Measurements from ENCODE around the gene EGFR.

The EGFR gene

DNA sequence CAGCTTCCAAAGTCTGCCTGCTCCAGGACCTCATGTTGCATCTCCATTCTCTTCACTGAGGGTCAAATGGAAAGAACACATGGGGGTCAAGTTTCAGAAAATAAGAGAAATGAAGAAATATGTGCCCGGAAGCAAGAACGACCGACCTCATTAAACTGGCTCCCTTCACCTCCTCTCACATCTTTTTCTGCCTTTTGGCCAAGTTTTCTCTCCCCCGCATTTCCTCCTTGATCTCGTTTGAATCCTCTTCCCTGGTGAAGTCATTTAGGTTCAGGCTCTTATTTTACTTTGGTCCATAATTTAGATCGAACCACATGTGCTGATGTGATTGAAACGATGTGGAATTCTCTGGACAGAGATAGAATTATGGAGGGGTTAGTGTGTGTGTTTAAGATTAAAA is 44.2 kb downstream of the EGFR start:
- no peak for DNase-seq (ENCODE audit: low spot score)

DNA sequence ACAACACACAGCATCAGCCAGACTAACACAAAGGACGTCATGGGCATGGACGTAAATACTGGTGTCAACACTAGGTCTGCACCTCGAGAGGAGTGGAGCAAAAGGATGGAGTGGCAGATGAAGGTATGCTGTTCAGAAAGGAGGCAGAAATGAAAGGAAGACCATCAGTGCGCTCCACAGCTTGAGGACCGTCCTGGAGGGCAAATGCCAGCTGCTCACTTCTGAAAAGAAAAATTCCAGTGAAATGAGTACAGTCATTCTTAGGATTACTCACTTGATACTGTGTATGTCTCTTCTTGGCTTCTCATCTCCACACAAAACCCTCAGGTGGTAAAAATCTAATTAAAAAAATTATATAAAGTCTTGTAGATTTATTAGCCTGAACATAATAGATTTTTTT is 44.8 kb downstream of the EGFR start:
- no peak for DNase-seq (ENCODE audit: low spot score)

DNA sequence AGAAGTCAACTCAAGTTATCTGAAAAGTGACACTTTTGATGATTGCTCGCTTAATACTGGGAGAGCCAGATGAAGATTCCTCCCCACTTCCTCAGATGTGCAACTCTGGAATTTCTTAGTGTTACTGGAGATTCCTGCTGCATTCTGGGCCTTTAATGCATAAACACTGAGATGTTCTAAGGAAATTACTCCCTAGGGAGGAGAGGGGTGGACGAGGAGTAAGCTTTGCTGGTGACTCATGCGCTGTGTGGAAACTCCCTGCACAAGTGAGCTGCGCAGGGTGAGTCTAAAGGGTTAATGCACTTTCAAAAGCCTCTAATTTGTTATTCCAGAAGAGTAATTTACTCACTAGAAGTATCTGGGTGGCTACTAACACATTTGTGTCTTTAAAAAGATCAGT is 46.3 kb downstream of the EGFR start:
- DNase-seq (ENCODE audit: low spot score): peak; percentile 76

DNA sequence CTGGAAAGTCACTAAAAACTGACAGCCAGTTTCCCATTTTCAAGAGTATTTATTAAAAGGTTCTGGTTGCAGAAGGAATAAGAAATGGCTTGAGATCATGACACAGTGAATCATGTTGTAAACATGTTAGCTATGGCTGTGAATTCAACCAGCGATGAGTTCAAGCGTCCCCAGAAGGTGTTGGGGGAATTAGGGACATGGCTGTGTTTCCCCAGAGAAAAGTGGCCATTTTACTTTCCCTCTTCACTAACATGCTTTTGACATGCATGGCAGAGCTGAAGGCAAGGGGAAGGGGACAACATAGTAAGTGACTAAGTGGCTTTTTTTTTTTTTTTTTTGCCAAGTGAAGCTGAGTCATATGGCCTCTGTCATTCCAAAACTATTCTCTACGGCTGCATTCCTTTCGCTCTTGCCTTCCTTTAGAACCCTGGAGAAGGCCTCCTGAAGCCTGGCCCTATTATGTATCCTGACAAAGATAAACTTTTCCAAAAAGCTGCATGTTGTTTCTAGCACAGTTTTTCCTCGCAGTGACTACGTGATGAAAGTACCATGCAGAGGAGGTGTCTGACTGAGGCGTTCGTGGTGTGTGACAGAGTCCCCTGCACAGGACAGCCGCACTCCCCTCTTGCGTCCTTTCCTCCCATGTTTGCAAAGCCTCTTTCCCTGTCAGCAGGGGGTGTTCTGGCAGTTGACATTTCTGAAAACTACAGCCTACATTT is 46.9 kb downstream of the EGFR start:
- peak; percentile 70 for DNase-seq (ENCODE audit: low spot score)

- DNase-seq (ENCODE audit: low spot score): peak; percentile 71
Measured at GRCh38 chr7:55066524-55066923, 47.7 kb downstream of the EGFR start.

DNA sequence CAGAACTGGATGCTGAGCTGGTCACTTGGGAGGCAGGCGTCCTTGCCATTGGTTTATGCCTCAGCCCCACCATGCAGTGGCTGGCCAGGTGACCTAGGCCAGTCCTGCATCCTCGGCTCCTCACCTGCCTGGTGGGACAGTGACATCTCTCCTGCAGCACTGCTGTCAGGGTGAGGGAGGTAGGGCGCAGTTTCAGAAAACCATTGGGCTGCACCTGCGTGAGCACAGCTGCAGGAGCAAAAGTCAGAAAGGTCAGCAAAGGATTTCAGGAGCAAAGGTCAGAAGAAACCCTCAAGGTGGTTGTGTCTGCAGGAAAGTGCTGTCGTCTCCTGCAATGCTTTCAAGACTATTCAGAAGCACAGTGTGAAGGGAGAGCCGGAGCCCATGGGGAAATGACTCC is 48.1 kb downstream of the EGFR start:
- DNase-seq (ENCODE audit: low spot score): no peak

- no peak for DNase-seq (ENCODE audit: low spot score)
Measured at GRCh38 chr7:55067748-55068147, 48.9 kb downstream of the EGFR start.

- no peak for DNase-seq (ENCODE audit: low spot score)
Measured at GRCh38 chr7:55069271-55069792, 50.5 kb downstream of the EGFR start.

- DNase-seq (ENCODE audit: low spot score): no peak
Measured at GRCh38 chr7:55070271-55070743, 51.5 kb downstream of the EGFR start.

- DNase-seq (ENCODE audit: low spot score): no peak
Measured at GRCh38 chr7:55070854-55071253, 52.0 kb downstream of the EGFR start.

GRCh38 chr7:55071411-55072175 is 52.8 kb downstream of the EGFR start:
- peak; percentile 58 for DNase-seq (ENCODE audit: low spot score)

DNA sequence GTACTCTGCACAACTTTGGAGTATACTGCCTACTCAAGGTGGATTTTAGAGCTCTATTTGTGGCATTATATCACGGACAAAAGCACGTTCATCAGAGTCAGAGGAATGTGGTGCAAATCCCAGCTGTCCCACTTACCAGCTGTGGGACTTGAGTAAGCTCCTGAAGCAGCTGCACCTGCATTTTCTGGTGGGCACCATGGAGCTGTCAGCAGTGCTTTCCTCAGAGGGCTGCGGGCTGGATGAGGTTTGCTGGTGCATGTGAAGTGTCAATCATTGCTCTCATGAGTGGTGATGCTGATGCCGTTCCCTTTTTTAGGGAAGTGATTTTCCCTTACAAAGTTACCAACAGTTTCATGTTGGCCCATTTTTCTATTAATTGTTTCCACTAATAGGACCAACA is 53.4 kb downstream of the EGFR start:
- no peak for DNase-seq (ENCODE audit: low spot score)

GRCh38 chr7:55073051-55073511 is 54.3 kb downstream of the EGFR start:
- DNase-seq (ENCODE audit: low spot score): no peak

DNA sequence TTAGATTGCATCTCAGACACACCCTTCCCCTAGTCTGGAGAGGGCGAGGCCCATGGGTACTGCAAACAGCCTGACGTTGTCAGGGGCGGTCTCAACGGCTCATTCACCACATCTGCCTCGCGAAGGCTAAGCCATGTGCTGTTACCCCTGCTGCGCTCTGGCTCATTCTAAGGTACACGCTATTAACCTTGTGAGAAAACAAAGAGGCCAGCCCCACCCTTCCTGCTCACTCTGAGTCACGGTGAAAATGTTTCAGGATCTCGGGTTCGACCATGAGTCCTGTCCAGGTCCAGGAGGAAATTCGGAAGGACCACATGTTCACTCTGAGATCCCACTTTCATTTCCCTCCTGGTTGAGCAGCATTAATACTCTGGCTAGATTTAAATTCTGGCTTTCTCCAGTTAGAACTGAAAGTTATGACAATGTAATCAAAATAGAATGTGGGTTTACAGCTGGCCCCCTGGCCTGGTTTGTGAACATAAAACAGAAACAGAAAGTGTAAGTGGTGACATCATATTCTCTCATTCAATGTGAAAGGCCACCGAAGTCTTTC is 55.2 kb downstream of the EGFR start:
- peak; percentile 84 for DNase-seq (ENCODE audit: low spot score)

DNA sequence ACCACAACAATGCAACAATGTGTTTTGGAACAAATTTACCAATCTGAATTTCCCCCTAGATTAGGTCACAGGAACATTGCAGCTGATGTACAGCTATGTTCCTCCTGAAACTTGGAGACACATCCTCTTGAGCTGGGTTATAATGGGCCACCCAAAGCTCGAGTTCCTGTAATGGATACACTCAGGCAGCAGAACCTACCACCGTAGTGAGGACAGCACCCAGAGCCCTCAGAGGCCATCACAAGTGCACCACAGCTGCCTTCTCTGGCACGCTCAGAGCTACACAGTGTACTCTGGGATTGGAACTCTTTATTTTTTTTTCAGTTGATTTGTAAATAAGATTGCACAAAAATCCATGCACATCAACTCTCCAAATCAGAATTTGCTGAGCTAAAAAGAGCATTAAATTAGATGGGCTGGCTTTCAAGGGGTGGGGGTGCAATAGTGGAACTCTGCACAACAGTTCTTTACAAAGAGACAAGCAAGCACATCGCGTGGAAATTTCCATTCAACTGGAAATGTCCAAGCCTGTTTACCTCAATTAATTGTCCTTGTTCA is 56.7 kb downstream of the EGFR start:
- no peak for DNase-seq (ENCODE audit: low spot score)

- no peak for DNase-seq (ENCODE audit: low spot score)
Measured at GRCh38 chr7:55077561-55078410, 59.0 kb downstream of the EGFR start.

DNA sequence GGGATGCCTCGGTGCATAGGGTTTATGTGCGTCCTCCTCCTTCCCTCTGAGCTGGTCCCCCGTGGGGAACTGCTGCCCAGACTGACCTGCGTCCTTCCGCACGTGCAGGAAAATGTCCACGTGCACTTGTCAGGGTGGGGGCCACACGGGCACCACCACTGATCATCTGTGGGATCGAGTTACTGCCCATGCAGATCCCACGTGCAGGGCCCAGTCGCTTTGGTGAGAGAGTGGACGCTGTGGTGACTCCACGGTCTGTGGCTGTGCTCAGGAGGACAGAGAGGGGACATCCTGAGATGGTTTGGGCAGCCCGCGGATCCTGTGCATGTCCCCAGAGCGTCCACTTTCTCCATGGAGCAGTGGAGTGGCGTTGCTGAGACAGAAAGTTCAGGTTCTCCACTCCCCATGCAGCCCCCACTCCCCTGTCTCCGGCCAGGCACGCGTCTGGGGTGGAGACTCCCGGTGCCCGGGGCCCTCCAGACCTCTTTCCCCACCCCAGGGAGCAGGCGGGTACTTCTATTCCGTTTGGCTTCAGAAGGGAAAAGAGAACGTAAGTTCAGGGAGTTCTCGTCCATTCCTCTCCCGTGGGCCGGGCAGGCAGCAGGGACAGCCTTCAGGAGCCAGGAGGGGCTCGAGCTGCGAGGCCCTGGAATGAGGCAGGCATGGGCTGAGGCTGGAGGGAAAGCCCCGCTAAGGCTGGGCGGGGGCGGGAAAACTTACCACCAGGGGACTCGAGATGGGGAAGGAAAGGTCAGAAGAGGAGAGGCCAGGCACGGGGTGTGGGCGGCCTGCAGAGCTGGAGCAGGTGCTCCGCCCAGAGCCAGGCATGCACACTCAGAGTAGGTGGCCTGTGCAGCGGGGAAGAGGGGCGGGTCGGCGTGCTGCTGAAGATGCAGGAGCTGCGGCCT is 59.9 kb downstream of the EGFR start:
- DNase-seq (ENCODE audit: low spot score): no peak

DNA sequence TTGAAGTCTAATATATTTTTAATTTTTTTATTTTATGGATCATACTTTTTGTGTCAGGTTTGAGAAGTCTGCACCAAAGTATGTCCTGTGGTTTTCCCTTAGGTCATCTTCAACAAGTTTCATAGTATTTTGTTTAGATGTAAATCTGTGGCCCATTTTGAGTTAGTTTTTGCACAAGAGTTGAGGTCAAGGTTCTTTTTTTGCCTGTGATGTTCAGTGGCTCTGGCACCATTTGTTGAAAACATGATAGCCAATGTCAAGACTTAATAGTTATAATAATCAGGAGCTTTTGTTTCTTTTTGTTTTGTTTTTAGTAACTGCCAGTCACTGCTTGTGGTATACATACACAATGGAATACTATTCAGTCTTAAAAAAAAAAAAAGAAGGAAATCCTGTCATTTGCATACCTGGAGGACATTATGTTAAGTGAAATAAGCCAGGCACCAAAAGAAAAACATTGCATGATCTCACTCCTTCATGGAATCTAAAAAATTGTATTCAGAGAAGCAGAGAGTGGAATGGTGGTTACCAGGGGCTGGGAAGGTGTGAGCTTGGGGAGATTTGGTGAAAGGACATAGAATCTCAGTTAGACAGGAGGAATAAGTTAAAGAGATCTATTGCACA is 61.3 kb downstream of the EGFR start:
- DNase-seq (ENCODE audit: low spot score): no peak

DNA sequence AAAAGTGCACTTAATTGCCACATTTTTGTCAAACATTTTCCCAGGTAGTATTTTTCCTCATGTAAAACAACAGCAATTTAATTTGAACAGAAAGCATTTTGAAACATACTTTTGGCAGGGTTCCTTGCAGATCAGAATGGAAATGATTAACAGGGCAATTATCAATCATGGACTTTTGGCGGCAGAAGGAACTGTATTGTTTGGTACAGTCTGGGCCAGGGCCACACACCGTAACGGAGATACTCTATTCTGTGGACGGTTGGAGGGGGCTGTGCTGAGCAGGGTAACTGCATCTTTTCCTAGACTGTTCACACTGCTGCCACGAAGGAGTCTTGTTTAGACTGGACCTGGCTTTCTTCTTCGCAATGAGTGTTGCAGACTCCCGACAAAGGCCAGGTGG is 62.3 kb downstream of the EGFR start:
- DNase-seq (ENCODE audit: low spot score): no peak
